ENCODE results near the gene SEMA3A.

The SEMA3A gene

DNA sequence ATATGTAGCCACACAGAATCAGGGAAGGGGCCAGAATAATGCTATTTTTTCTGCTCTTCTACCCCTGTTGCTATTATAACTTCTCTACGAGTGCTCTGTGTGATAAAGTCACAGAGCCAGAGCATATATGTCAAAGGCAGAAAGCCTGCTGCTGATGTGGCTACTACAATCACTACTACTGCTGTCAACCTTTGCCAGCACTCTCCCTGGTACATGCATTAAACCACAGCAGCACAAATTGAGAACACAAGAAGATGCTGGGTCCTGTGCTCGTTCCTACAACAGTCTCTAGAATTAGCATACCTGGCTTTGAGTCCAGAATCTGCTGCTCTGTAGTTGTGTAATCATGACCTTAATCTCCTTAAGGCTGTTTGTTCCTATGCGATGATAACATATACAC, 108.6 kb downstream of the SEMA3A start:
- no peak for TF ChIP-seq CTCF (IDR thresholded peaks at IDR 0.05)
- no peaks in the 10 kb centered on the region for H3K4me1 ChIP-seq
- no peak overlapping the region for H3K4me3 ChIP-seq
- no peak overlapping the region for H3K27ac ChIP-seq
- DNase-seq, result no peak
- no peaks in the 10 kb centered on the region for H3K27me3 ChIP-seq
- no peaks in the 10 kb centered on the region for H3K36me3 ChIP-seq
- intact Hi-C loops (cut with DNase I; ENCODE audit: low total_unique reads), result no loop called here
- H3K9me3 ChIP-seq, result no peaks in the 10 kb centered on the region

DNA sequence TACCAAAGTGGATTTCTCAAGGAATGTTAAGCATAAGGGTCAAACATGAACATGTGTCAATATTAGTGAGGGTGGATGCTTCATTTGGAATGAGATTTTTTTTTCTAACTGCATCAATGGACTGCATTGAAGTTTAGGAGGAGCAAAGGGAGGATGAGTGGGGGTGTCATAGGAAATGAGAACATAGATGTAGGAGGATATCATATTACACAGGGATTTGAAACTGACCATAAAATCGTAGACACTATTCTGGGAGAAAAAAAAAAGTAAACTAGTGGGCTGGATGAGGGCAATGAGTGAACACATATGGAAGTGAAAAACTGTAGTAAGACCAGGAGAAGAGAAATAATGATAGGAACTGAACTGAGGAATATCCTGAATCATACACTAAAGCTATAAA, 109.4 kb downstream of the SEMA3A start:
- DNase-seq, result no peak
- H3K4me1 ChIP-seq, result no peaks in the 10 kb centered on the region
- TF ChIP-seq CTCF (IDR thresholded peaks at IDR 0.05), result no peak
- intact Hi-C loops (cut with DNase I; ENCODE audit: low total_unique reads), result no loop called here
- no peak overlapping the region for H3K27ac ChIP-seq
- no peaks in the 10 kb centered on the region for H3K36me3 ChIP-seq
- no peaks in the 10 kb centered on the region for H3K9me3 ChIP-seq
- H3K27me3 ChIP-seq, result no peaks in the 10 kb centered on the region
- no peak overlapping the region for H3K4me3 ChIP-seq

- Histone ChIP-seq H3K36me3 (no peaks in the 10 kb centered on the region), H3K27ac (no peak overlapping the region), H3K27me3 (no peaks in the 10 kb centered on the region), H3K4me3 (no peak overlapping the region), H3K9me3 (no peaks in the 10 kb centered on the region), H3K4me1 (no peaks in the 10 kb centered on the region)
- no peak for TF ChIP-seq CTCF (IDR thresholded peaks at IDR 0.05)
- no peak for DNase-seq
- intact Hi-C loops (cut with DNase I; ENCODE audit: low total_unique reads), result no loop called here
Observed at GRCh38 chr7:84083846-84084245, 110.7 kb downstream of the SEMA3A start.

DNA sequence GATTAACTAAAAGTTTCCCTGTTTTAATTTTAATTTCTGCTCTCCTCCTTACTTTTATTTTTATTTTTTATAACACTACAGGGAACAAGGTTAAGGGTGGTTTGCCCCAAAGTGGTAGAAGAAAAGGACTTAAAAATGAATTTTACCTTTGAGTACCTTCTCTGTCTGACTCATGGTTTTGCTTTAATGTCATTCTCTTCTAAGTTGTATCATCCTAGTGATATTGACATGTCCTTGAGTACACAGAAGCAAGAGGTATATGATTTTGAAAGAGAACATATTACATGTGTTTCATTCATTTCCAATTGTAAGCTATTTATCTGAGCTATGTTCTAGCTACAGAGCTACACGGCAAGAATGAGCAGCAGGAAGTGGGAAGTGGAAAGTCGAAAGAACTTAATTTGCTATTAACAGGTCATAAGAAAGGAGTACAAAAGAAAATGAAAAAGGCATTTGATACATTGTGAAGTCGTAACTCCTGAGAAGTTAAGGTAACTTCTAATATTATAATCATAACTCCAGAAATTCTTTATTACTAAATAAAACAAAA, 112.5 kb downstream of the SEMA3A start:
- H3K9me3 ChIP-seq, result no peaks in the 10 kb centered on the region
- H3K27ac ChIP-seq, result no peak overlapping the region
- no peaks in the 10 kb centered on the region for H3K27me3 ChIP-seq
- no peak overlapping the region for H3K4me3 ChIP-seq
- H3K36me3 ChIP-seq, result no peaks in the 10 kb centered on the region
- H3K4me1 ChIP-seq, result no peaks in the 10 kb centered on the region
- no peak for TF ChIP-seq CTCF (IDR thresholded peaks at IDR 0.05)
- DNase-seq, result no peak
- intact Hi-C loops (cut with DNase I; ENCODE audit: low total_unique reads), result no loop called here

DNA sequence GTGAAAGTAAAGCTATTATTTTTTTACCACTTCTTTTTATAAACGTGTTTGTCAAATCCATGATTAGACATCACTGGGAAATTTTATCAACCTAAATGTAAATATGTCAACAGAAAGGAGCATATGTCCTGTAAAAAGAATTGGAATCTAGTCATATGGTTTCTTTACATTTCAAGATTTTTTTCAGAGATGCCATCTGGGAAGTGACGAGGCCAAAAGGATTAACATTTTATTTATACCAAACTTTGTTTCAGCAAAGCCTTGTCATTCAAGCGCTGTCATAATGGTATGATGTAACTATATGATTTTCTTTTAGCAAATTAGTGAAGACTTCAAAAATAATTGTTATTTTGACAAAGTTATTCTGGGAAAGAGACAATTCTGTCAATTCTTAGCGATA, 117.3 kb downstream of the SEMA3A start:
- intact Hi-C loops (cut with DNase I; ENCODE audit: low total_unique reads), result no loop called here
- TF ChIP-seq CTCF (IDR thresholded peaks at IDR 0.05), result no peak
- Histone ChIP-seq H3K27ac (no peak overlapping the region), H3K4me1 (no peaks in the 10 kb centered on the region), H3K9me3 (no peaks in the 10 kb centered on the region), H3K4me3 (no peak overlapping the region), H3K27me3 (no peaks in the 10 kb centered on the region), H3K36me3 (no peaks in the 10 kb centered on the region)
- DNase-seq, result no peak

- no peak for TF ChIP-seq CTCF (IDR thresholded peaks at IDR 0.05)
- no peaks in the 10 kb centered on the region for H3K36me3 ChIP-seq
- intact Hi-C loops (cut with DNase I; ENCODE audit: low total_unique reads), result no loop called here
Observed at GRCh38 chr7:84076219-84076618, 118.4 kb downstream of the SEMA3A start.

More at GRCh38 chr7:84076219-84076618, 118.4 kb downstream of the SEMA3A start:
- no peak for DNase-seq
- Histone ChIP-seq H3K9me3 (no peaks in the 10 kb centered on the region), H3K27ac (no peak overlapping the region), H3K4me1 (no peaks in the 10 kb centered on the region), H3K4me3 (no peak overlapping the region), H3K27me3 (no peaks in the 10 kb centered on the region)
